ENCODE data around the gene RDX. TPM values are rescaled to one million over a fixed set of nuclear protein-coding genes. Genes with fewer than 3 reads are reported as not detected.

Gene RDX
- total RNA-seq, 1 experiment from 2014 or later, result 77.4 TPM

- CTCF ChIA-PET, result no interaction called here
- peaks cover 29% of the 10 kb centered on the region for H3K4me1 Mint-ChIP-seq
Observed at GRCh38 chr11:110134110-110134509, 162.3 kb downstream of the RDX start.

DNA sequence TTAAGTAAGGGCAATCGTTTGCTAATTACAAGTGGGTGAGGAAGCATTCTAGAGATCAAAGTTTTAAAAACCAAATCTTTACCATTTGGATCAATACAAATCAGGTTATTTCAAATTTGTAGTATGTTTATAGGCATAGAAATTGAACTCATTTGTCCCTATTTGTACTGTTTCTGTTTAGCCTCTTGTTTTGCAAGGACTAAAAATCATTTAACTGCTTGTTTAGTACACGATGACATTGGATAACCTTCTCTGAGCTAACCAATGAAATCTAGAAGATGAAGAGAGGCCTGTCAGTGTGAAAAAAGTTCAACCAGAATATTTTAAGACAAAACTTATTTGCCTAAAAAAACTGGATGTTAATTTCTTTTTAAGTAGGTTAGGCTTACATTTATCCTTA, 163.3 kb downstream of the RDX start:
- Mint-ChIP-seq H3K27me3 (ENCODE audit: low read depth) (no peaks in the 10 kb centered on the region), H3K36me3 (no peaks in the 10 kb centered on the region), H3K27ac (no peak overlapping the region), H3K4me3 (no peak overlapping the region), H3K9me3 (no peaks in the 10 kb centered on the region), H3K4me1 (peaks cover 38% of the 10 kb centered on the region)
- ATAC-seq (no peak), DNase-seq (ENCODE audit: low spot score) (no peak)
- CTCF ChIA-PET, result no interaction called here
- POLR2A ChIA-PET, result no interaction called here
- TF ChIP-seq MXD4 (CRISPR knock-in tag; IDR thresholded peaks at IDR 0.05; ENCODE audit: borderline replicate concordance) (no peak), MYBL2 (CRISPR knock-in tag; IDR thresholded peaks at IDR 0.05) (no peak), E2F5 (CRISPR knock-in tag; IDR thresholded peaks at IDR 0.05) (no peak), CREB1 (CRISPR knock-in tag; IDR thresholded peaks at IDR 0.05) (no peak), ZNF232 (CRISPR knock-in tag; IDR thresholded peaks at IDR 0.05) (no peak), ZSCAN18 (CRISPR knock-in tag; IDR thresholded peaks at IDR 0.05) (no peak)
- TF ChIP-seq, protein P1, sequence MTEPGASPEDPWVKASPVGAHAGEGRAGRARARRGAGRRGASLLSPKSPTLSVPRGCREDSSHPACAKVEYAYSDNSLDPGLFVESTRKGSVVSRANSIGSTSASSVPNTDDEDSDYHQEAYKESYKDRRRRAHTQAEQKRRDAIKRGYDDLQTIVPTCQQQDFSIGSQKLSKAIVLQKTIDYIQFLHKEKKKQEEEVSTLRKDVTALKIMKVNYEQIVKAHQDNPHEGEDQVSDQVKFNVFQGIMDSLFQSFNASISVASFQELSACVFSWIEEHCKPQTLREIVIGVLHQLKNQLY (CRISPR knock-in tag; IDR thresholded peaks at IDR 0.05), result no peak
- TF ChIP-seq, protein P2, sequence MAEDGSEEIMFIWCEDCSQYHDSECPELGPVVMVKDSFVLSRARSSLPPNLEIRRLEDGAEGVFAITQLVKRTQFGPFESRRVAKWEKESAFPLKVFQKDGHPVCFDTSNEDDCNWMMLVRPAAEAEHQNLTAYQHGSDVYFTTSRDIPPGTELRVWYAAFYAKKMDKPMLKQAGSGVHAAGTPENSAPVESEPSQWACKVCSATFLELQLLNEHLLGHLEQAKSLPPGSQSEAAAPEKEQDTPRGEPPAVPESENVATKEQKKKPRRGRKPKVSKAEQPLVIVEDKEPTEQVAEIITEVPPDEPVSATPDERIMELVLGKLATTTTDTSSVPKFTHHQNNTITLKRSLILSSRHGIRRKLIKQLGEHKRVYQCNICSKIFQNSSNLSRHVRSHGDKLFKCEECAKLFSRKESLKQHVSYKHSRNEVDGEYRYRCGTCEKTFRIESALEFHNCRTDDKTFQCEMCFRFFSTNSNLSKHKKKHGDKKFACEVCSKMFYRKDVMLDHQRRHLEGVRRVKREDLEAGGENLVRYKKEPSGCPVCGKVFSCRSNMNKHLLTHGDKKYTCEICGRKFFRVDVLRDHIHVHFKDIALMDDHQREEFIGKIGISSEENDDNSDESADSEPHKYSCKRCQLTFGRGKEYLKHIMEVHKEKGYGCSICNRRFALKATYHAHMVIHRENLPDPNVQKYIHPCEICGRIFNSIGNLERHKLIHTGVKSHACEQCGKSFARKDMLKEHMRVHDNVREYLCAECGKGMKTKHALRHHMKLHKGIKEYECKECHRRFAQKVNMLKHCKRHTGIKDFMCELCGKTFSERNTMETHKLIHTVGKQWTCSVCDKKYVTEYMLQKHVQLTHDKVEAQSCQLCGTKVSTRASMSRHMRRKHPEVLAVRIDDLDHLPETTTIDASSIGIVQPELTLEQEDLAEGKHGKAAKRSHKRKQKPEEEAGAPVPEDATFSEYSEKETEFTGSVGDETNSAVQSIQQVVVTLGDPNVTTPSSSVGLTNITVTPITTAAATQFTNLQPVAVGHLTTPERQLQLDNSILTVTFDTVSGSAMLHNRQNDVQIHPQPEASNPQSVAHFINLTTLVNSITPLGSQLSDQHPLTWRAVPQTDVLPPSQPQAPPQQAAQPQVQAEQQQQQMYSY (CRISPR knock-in tag; IDR thresholded peaks at IDR 0.05), result no peak

More at GRCh38 chr11:110134110-110134509, 162.3 kb downstream of the RDX start:
- H3K4me3 Mint-ChIP-seq, result no peak overlapping the region
- POLR2A ChIA-PET, result no interaction called here
- ATAC-seq, result no peak
- H3K36me3 Mint-ChIP-seq, result no peaks in the 10 kb centered on the region
- no peak overlapping the region for H3K27ac Mint-ChIP-seq
- no peak for DNase-seq (ENCODE audit: low spot score)
- TF ChIP-seq ZNF512 (CRISPR knock-in tag; IDR thresholded peaks at IDR 0.05; ENCODE audit: borderline replicate concordance) (no peak), TEAD4 (CRISPR knock-in tag; IDR thresholded peaks at IDR 0.05) (no peak), EMX1 (CRISPR knock-in tag; IDR thresholded peaks at IDR 0.05) (no peak), ZBTB21 (CRISPR knock-in tag; IDR thresholded peaks at IDR 0.05; ENCODE audit: borderline replicate concordance) (no peak), ZNF121 (CRISPR knock-in tag; IDR thresholded peaks at IDR 0.05) (no peak), ELF4 (CRISPR knock-in tag; IDR thresholded peaks at IDR 0.05; ENCODE audit: low read depth) (no peak), E2F5 (CRISPR knock-in tag; IDR thresholded peaks at IDR 0.05) (no peak), GRHL2 (CRISPR knock-in tag; IDR thresholded peaks at IDR 0.05; ENCODE audit: insufficient replicate concordance, severe bottlenecking) (no peak), ZNF423 (CRISPR knock-in tag; IDR thresholded peaks at IDR 0.05) (no peak), TP53 (CRISPR knock-in tag; IDR thresholded peaks at IDR 0.05) (no peak), E2F4 (CRISPR knock-in tag; IDR thresholded peaks at IDR 0.05; ENCODE audit: borderline replicate concordance, low read depth) (no peak), NFATC4 (CRISPR knock-in tag; IDR thresholded peaks at IDR 0.05) (no peak)
- TF ChIP-seq, protein P3, sequence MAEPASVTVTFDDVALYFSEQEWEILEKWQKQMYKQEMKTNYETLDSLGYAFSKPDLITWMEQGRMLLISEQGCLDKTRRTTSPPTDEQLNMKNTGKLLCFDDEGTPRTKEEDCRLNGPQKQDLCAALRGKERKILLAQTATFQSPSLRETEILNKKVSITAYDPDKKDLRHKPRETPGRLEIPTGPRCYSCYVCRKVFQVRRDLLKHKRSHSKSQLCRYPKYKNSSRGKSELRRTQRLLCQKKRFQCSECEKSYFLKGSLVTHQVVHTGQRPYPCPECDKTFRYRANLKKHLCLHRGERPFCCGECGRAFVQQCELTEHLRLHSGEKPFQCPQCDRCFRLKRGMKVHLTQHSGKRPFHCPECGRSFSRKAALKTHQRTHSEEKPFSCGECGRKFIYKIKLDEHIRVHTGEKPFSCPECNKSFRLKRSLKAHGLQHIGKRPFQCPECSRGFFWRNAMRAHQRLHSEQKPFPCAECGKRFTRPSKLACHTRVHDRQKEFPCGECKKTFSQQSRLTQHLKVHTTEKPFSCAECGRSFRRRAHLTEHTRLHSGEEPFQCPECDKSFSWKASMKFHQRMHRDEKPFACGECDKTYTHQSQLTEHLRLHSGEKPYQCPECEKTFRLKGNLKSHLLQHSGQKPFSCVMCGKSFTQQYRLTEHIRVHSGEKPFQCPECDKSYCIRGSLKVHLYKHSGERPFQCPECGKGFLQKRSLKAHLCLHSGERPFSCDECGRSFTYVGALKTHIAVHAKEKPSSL (CRISPR knock-in tag; conservative IDR thresholded peaks at IDR 0.05), result no peak
- TF ChIP-seq, protein P4, sequence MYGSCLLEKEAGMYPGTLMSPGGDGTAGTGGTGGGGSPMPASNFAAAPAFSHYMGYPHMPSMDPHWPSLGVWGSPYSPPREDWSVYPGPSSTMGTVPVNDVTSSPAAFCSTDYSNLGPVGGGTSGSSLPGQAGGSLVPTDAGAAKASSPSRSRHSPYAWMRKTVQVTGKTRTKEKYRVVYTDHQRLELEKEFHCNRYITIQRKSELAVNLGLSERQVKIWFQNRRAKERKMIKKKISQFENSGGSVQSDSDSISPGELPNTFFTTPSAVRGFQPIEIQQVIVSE (CRISPR knock-in tag; IDR thresholded peaks at IDR 0.05; ENCODE audit: borderline replicate concordance), result no peak
- H3K9me3 Mint-ChIP-seq, result no peaks in the 10 kb centered on the region
- no peaks in the 10 kb centered on the region for H3K27me3 Mint-ChIP-seq (ENCODE audit: low read depth)
